DMS53 (cell line): ENCODE measurements around the gene NLRP6.

Experiments used
- DNase-seq: peaks from one replicate; lab custom pipeline; 2025; lab: John Stamatoyannopoulos, UW

NLRP6 gene

DNA sequence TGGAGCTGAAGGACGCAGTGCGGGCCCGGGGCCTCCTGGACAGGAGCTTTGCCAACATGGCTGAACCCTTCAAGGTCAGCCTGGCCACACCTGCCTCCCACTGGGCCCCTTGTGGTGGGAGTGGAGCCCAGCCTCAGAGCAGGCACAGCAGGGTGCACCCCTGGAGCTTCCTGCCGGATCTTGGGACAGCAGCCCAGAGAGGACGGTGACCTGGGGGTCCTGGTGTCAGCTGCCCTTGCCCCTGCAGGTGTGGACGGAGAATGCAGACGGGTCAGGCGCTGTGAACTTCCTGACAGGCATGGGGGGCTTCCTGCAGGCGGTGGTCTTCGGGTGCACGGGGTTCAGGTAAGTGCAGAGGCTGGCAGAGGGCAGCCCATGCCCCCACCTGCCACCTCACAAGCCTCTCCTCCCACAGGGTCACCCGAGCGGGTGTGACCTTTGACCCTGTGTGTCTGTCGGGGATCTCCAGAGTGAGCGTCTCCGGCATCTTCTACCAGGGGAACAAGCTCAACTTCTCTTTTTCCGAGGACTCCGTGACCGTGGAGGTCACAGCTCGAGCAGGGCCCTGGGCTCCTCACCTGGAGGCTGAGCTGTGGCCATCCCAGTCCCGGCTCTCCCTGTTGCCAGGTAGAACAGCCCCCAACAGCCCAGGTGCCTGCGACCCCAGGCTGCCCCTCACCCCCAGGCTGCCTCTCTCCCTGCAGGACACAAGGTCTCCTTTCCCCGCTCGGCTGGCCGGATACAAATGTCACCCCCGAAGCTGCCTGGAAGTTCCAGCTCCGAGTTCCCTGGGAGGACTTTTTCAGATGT is 15.8 kb downstream of the NLRP6 start:
- DNase-seq: no peak

DNA sequence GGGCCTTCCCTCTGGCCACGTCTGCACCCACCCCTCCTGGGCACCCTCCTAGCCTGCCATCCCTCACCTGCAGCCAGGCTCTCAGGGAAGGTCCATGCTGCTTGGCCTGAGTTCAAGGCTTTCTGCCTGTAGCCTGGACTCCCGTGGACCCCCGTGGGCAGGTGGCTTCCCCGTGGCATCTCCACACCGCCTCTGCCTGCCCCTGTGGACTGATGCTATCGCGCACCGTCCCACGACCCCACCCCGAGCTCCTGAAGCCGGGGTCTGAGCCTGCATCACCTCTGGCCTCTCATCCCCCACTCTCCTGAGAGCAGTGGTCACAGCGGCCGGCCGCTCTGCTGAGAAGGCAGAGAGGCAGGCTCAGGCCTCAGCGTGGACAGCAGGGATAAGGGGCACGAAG is 16.6 kb downstream of the NLRP6 start:
- no peak for DNase-seq

DNA sequence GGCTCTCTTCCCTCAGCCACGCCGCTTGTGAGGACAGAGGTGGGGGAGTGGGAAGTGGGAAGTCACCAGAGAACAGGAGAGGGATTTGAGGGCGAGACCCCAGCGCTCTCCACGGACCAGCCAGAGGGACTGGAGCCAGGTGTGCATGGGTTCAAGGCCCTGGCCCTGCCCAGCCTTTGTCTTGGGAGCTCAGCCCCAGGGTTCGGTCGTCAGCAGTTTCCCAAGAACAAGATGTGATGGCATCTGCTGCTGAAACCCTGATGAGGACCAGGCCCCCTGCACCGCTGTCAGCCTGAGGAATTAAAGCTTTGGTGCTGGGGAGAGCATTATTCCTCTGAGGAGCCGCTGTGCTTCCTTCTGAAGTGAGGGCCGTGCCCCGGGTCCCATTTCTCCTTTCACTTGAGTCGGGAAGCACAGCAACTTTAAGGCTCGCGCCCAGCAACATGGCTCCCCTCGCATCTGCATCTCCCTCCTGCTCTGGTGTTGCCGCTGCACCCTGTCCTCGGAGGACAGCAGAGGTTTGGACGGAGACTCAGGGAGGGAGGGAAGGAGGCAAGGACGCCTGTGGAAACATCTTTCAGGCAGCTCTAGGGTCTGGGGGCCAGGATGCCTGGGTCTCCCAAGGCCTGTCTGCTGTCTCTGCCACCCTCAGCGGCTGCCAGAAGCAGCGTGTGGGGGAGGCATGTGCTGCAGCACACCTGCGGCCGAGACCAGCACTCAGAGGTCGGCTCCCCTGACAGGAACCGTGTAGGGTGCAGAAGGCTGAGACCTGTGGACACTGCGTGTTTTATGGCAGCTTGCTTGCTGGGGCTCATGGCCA is 17.4 kb downstream of the NLRP6 start:
- no peak for DNase-seq

DNA sequence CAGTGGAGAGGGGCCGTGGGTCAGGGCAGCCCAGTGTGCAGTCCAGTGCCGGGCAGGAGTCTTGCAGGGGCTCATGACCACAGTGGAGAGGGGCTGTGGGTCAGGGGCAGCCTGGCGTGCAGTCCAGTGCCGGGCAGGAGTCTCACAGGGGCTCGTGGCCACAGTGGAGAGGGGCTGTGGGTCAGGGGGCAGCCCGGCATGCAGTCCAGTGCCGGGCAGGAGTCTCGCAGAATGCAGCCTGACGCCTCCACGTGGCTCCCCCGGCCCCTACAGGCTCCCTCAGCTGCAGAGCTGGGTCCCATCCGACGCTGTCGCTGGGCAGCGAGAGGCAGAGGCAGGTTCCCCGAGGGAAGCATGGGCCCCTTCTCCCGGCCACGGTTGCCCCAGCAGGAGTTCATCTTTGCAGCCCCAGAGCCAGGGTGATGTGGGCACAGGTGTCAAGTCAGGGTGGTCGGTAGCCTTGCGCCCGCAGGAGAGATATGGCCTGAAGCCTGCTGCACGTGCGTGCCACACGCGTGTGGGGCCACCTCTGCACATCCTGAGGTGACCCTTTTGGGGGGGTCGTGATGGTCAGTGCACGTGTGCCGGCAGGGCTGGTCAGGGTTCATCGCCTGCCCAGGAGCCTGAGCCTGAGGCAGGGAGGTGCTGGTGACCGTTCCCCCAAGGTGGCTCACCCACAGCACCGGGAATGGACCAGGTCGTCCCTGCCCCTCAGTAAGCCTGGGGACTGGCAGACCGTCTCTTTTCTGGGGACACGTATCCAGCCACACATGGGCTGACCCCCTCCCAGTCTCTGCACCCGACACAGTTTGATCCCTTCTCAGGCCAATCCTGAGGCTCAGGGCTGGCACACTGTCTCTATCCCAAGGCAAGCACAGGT is 18.2 kb downstream of the NLRP6 start:
- no peak for DNase-seq

DNA sequence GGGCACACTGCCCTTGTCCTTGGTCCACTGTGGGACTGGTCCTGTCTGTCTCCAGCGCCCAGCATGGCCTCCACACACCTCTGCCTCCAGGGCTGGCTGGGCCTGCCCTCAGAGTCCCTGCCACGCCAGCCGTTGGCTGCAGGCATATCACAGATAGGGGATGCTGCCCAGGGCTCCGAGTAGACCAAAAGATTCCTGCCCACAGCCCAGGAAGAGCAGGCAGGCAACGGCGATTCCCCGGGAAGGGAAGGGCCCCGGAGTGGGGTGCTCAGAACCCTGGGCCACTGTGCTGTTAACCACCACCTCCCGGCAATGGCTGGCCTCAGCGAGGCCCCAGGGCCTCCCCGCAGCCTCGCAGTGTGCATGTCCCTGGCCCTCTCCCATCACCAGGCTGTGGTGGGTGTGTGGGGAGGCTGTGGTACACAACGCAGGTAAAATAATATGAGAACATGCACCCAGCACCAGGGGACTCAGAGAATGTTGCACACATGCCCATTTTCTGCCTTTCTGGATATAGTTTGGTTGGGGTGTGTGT is 18.9 kb downstream of the NLRP6 start:
- no peak for DNase-seq

DNA sequence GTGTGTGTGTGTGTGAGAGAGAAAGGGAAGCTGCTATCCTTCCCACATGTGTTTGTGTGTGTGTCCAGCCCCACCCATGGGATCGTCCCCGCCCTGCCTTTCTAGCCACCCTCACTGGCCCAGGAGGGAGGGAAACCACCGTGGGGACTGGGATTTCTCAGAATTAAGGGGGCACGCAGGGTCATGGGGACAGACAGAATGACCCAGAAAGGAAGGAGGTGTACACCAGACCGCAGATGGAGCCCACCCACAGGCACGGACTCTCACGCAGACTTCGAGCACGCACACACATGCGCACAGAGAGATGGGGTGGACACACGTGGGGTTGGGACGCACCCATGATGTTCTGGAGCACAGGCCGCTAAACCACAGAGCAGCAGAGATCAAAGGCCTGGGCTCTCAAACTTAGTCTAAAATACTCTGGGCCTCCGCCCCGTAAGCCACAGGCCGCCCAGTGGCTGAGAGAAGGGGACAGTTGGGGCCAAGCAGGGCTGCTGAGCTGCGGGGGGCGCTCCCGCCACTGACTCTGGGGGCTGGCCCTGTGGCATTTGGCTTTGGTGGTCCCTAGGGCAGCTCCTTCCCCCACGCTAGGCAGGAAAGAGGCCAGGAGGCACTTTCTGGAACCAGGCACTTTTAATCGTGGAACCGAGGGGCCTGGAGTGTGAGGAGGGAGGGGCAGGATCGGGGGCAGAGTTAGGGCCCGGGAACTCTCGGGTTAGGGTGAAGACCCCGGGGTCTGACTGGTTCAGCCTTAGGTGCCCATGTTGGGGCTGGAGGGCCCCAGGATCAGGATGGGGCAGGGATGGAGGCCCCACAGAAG is 19.6 kb downstream of the NLRP6 start:
- no peak for DNase-seq

DNA sequence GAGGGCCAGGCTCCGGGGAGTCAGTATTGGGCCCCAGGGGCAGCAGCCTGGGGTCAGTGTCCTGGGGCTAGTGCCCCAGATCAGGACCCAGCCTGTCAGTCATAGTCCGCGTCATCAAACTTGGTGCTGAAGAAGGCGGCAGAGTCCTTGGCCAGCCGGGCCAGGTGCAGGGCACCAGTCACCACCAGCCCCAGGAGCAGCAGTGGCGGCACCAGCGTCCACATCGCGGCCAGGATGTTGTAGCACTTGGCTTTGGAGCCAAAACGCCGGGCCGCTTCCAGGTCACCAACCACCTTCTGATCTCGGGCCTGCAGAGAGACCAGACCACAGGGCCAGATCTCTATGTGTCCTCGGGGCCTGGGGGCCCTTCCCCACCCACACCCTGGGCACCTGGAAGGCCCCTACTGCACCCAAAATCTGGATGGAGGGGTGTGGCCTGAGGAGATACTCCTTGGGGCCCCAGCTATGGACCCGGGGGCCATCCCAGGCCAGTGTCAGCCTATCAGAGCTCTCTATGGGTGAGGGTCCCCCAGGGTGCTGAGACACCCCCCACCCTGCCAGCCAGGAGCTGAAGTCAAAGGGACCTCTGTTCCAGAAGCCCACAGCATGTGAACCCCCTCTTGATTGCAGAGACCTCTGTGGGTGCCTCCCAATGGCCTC is 20.3 kb downstream of the NLRP6 start:
- DNase-seq: peak; percentile 49

DNA sequence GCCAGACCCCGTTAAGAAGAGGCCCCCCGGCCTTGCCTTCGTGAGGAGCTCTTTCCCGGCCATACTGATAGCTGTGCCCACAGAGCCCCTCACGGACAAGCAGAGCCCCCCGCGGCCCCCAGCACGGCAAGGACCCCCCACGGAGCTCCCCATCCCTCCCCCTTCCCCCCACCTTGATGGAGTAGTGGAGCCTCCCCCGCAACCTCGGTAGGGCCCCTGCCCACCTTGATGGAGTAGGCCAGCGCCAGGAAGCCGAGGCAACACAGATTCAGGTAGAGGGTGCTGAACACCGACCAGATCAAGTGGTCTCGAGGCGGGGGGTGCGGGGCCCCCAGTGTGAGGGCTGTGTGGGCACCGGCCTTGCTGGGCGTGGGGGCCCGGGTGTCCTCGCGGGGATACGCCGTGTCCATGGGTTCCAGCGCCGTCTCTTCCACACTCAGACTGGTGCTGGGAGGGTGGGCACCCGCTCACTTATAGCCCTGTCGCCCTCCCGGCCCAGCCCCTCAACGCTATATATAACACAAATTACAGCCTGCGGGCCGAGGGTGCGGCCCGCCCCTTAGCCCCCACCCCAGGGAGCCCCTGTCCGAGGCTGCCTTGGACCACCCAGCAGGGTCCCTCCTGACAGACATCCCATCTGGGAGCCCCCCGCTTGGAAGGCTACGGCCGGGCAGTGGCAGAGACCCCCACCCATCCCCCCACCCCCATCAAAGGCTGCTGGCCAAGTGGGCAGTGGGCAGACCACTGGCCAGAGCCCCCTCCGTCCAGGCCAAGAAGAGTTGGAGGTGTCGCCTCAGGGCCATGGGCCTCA is 21.1 kb downstream of the NLRP6 start, which contains the start of gene IFITM5:
Gene IFITM5 (minus strand): TSS at position 446 of the 811 bp plus-strand sequence. CDS start 36 bp downstream, at position 410.
- no peak for DNase-seq

DNA sequence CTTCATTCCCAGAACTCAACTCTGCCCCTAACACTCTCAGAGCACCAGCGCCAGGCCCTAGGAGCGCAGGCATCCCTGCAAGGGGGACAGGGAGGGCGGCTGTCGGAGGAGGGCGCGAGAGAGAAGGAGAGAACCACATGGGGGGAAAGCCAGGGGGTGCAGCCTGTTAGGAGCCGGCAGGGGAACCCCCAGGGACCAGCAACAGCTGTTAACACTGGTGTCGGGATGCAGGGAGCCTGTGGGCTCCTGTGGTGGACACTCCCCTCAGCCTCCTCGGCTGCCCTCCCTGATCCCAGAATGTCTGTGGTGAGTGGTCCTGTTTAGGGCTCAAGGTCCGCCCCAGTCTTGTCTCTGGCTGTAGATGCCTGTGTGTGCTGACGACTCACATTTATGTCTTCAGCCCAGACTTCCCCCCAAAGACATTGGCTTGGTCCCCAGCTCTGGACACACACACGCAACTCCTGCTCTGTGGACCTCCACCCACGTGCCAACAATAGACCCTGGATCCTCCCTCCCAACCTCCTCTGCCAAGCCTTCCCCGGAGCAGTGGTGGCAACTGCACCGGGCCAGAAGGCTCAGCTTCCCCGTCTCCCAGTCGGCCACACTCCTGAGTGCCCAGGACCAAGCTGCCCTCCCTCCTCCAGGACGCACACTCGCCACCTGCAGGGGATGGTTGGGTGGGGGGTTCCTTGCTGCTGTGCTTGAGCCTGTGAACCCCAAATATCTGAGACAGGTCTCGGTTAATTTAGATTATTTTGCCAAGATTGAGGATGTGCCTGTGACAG is 21.9 kb downstream of the NLRP6 start:
- DNase-seq: no peak

DNA sequence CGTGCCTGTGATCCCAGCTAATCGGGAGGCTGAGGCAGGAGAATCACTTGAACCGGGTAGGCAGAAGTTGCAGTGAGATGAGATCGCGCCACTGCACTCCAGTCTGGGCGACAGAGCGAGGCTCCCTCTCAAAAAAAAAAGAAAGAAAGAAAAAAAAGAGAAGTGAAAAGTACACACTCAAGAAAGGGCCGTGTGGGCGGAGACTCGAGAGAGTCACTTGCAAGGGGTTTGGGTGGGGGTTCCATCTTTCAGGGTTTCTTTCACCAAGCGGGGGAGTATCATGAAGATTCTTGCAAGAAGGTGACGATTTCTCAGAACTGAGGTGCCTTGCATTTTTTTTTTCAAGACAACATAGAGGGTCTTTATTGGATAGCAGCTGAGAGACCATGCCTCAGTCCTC is 25.2 kb downstream of the NLRP6 start:
- DNase-seq: no peak

DNA sequence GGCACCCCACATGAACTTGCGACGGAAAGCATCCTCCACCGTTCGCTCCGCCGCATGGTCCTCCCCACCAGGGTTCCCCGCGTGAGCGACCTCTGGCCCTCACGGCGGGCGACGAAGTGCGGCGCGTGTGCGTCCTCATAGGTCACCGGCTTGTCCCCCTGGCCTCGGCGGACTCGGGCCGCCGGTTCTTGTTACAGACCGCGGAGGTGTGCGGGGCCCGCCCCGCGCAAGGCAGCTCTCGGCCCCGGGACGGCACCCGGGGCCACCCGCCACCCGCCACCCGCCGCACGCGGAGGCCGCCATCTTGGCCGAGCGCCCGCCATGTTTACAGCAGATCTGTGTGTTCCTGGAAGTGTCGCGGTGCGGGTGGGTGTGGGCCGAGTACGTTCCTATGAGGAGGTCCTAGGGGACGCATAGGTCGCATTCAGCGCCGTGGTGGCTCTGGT is 25.9 kb downstream of the NLRP6 start:
- no peak for DNase-seq

DNA sequence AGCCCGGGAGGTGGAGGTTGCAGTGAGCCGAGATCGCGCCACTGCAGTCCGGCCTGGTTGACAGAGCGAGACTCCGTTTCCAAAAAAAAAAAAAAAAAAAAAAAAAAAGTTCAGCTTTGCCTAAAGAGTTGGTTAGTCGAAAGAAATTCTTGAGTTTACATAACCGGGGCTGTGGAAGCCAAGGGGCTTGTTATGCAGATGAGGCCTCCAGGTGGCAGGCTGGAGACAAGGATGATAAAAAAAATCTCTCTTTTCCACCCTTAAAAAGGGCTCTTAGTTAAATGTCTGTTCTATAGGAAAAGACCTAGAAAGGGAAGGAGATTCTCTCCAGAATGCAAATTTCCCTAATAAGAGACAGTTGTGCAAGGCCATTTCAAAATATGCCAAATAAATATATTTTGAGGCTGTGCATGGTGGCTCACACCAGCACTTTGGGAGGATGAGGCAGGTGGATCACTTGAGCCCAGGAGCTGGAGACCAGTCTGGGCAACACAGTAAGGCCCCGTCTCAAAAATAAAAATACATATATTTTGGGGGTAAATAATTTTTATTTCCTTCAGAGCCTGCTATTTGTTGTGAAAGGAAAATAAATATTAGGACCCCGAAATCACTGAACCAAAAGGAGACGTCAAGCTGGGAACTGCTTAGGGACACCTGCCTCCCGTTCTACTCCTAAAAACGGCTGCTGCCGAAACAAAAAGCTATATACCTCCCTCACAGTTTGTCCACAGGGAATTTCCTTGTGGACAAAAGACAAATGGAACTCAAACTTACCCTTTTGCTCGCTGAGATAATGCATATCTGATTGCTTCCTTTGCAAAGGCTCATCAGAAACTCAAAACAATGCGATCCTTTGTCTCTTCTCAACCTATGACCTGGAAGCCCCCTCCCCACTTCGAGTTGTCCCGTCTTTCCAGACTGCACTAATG is 27.0 kb downstream of the NLRP6 start:
- DNase-seq: peak; percentile 85

DNA sequence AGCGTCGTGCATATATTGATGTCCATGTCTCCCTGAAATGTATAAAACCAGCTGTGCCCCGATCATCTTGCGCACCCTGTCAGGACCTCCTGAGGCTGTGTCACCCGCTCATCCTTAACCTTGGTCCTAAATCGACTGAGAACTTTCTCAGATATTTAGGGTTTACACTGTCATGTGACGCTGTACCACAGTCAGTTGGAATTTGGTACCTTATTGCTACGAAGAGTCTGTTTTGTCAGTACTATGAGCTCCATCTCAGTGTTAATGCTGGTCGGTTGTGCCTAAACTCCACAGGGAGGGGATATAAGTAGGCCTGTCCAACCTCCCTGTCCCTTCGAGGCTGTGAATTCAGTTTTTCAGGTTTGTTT is 27.6 kb downstream of the NLRP6 start:
- no peak for DNase-seq

DNA sequence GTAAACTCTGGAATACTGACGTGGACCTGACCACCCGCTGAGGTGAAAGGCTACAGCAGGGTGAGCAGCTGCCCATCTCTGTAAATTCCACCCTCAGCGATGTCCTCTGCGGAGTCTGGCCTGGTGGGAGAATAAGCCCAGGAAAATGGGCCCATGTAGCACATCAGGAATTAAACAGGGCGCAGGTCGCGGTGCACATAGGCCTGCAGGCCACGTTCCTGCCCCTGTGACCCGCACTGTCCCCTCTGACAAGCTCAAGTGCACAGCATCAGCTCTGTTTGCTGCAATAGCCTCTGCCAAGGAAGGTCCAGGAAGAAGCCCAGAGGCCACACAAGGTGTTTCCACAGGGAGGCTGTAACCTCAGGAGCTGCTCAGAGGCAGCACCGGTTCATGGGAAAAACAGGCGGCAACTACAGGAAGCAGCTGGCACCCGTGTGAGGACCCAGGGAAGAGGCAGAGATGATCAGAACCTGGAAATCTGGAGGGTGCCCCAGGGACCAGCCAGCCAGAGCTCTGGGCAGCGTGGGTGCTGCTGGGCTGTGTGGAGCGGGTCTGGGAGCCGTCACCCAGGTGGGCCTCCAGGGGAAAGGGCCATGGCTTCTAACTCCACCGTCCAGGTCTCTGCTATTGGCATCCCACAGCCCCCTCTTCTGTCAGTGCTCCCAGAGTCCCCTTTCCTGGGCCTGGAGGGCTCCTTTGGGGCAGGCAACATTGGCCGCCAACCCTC is 28.6 kb downstream of the NLRP6 start:
- no peak for DNase-seq

DNA sequence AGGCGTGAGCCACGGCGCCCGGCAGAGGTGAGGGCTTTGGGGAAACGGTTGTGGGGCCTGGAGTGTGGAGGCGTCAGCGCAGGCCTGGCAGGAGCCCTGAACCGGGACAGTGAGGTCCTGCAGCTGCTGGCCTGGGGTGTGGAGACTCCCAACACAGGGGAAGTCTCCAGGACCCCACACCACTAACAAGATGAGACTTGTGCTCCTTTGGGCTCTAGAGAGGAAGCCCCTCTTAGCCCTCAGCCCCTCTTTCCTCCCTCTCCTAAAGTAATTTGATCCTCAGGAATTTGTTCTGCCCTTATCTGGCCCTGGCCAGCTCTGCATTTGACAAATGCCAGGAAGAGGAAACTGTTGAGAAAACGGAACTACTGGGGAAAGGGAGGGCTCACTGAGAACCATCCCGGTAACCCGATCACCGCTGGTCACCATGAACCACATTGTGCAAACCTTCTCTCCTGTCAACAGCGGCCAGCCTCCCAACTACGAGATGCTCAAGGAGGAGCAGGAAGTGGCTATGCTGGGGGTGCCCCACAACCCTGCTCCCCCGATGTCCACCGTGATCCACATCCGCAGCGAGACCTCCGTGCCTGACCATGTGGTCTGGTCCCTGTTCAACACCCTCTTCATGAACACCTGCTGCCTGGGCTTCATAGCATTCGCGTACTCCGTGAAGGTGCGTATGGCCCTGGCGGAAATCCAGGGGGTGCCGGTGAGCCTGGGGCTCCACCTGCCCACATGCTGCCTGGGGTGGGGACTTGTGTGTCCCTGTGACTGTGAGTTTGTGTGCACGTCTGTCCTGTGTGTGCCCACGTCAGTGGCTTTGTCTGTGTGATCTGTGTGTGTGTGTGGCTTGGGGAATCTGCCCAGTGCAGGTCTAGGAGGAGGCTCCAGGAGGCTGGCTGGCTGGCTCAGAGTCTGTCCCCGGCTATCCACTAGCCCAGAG is 29.8 kb downstream of the NLRP6 start, which contains the start of gene IFITM2:
Gene IFITM2 (plus strand): TSS at position 51 of the 943 bp plus-strand sequence. CDS start 377 bp downstream, at position 428.
- peak; percentile 82 for DNase-seq
